NCI-H1092 (cell line): ENCODE data around the gene PRMT7.
A peak's percentile ranks its signal among the peaks of the same experiment; 100 is the strongest.

Experiments used
- DNase-seq: peaks from one replicate; lab custom pipeline; 2025; lab: John Stamatoyannopoulos, UW

The PRMT7 gene

GRCh38 chr16:68363658-68364521 lies 53.1 kb downstream of the PRMT7 start:
- DNase-seq: no peak

- no peak for DNase-seq
These were observed 53.8 kb downstream of the PRMT7 start for GRCh38 chr16:68364561-68364998.

GRCh38 chr16:68365167-68365817 lies 54.5 kb downstream of the PRMT7 start:
- no peak for DNase-seq

- DNase-seq: no peak
These were observed 55.2 kb downstream of the PRMT7 start for GRCh38 chr16:68366062-68366461.

- DNase-seq: peak; percentile 17
These were observed 56.2 kb downstream of the PRMT7 start for GRCh38 chr16:68367030-68367429.

GRCh38 chr16:68367440-68367839 lies 56.6 kb downstream of the PRMT7 start:
- no peak for DNase-seq

- DNase-seq: no peak
These were observed 57.1 kb downstream of the PRMT7 start for GRCh38 chr16:68367891-68368290.

- no peak for DNase-seq
These were observed 57.6 kb downstream of the PRMT7 start for GRCh38 chr16:68368301-68368888.

GRCh38 chr16:68369168-68369567 lies 58.3 kb downstream of the PRMT7 start:
- no peak for DNase-seq

GRCh38 chr16:68369697-68370580 lies 59.1 kb downstream of the PRMT7 start:
- no peak for DNase-seq

GRCh38 chr16:68370581-68371275 lies 59.9 kb downstream of the PRMT7 start:
- peak; percentile 22 for DNase-seq

- DNase-seq: no peak
These were observed 60.4 kb downstream of the PRMT7 start for GRCh38 chr16:68371276-68371651.

GRCh38 chr16:68371706-68372380 lies 61.0 kb downstream of the PRMT7 start:
- DNase-seq: no peak

- no peak for DNase-seq
These were observed 61.5 kb downstream of the PRMT7 start for GRCh38 chr16:68372381-68372720.

GRCh38 chr16:68372806-68373205 lies 62.0 kb downstream of the PRMT7 start:
- no peak for DNase-seq

GRCh38 chr16:68373528-68374245 lies 62.9 kb downstream of the PRMT7 start:
- DNase-seq: no peak

- DNase-seq: no peak
These were observed 63.5 kb downstream of the PRMT7 start for GRCh38 chr16:68374246-68374805.

GRCh38 chr16:68374961-68375660 lies 64.3 kb downstream of the PRMT7 start:
- no peak for DNase-seq

GRCh38 chr16:68375801-68376536 lies 65.2 kb downstream of the PRMT7 start:
- DNase-seq: no peak
